Panc1 (cell line): ENCODE data around the gene SEBOX. TPM values are rescaled to one million over a fixed set of nuclear protein-coding genes. Genes with fewer than 3 reads are reported as not detected.

Experiments
- ATAC-seq: fragments of 200-7000 bp; cut with Tn5 transposase; 2 replicates; pipeline ENCODE4 v1.9.1; 2020; ENCODE audit warnings: mild to moderate bottlenecking, moderate library complexity
- BruUV-seq: library from RNA; stranded (reverse); fragments of 400-500 nt; replicated peaks from 2 replicates; lab custom pipeline; 2021; lab: Mats Ljungman, UMichigan
- CTCF ChIA-PET: fragments of 300-600 bp; sonication (Branson Sonifier 250); formaldehyde crosslinking; loops from one replicate; lab custom pipeline; 2022; ENCODE audit warnings: antibody characterized with exemption; lab: Charles Lee
- POLR2A ChIA-PET: fragments of 300-600 bp; sonication (Branson Sonifier 250); formaldehyde crosslinking; loops from one replicate; lab custom pipeline; 2022; ENCODE audit warnings: antibody characterized with exemption; lab: Charles Lee
- DNase-seq: peaks from one replicate; pipeline ENCODE4 v3.0.0-alpha.2; 2010; ENCODE audit warnings: low read depth, low spot score
- H3K27ac ChIP-seq: 2 replicates; pipeline ENCODE4 v1.5.1; 2011; ENCODE audit warnings: mild to moderate bottlenecking, low read length, inconsistent platforms
- H3K27me3 ChIP-seq: fragments of 200-500 bp; sonication (Bioruptor generic); 2 replicates; pipeline ENCODE4 v1.6.0; 2014; ENCODE audit warnings: low read length, inconsistent platforms; ENCODE audit not compliant: control insufficient read depth, insufficient read depth
- H3K36me3 ChIP-seq: fragments of 200-500 bp; sonication (Bioruptor generic); 2 replicates; pipeline ENCODE4 v1.5.1; 2014; ENCODE audit warnings: inconsistent platforms, mild to moderate bottlenecking, low read length, moderate library complexity; ENCODE audit not compliant: control insufficient read depth, insufficient read depth
- H3K4me1 ChIP-seq: 2 replicates; pipeline ENCODE4 v1.5.1; 2011; ENCODE audit warnings: inconsistent platforms, mild to moderate bottlenecking, low read length, moderate library complexity; ENCODE audit not compliant: control insufficient read depth, insufficient read depth
- H3K4me3 ChIP-seq, 2 experiments: 2 replicates each; pipeline ENCODE4 v1.5.1; 2011 to 2012; ENCODE audit warnings: low read depth in 2 of 2, low read length in 2 of 2, mild to moderate bottlenecking in 2 of 2, inconsistent platforms in 1 of 2, moderate library complexity in 1 of 2
- H3K9me3 ChIP-seq: fragments of 200-500 bp; sonication (Bioruptor generic); 2 replicates; pipeline ENCODE4 v1.5.1; 2014; ENCODE audit warnings: low read depth, mild to moderate bottlenecking, inconsistent platforms, low read length, moderate library complexity; ENCODE audit not compliant: control insufficient read depth, insufficient read depth
- CTCF ChIP-seq: fragments of 450-650 bp; IDR thresholded peaks from 2 replicates; pipeline ENCODE4 v1.5.1; 2017; ENCODE audit warnings: mild to moderate bottlenecking
- POLR2AphosphoS5 ChIP-seq: IDR thresholded peaks from 2 replicates; pipeline ENCODE4 v1.6.1; 2012; ENCODE audit warnings: mild to moderate bottlenecking, low read depth, low read length, moderate library complexity
- REST ChIP-seq, 2 experiments: IDR thresholded peaks; 2 replicates each; pipeline ENCODE4 v1.6.1; 2011 to 2012; ENCODE audit warnings: low read depth in 2 of 2, control low read depth in 1 of 2, low read length in 1 of 2, mild to moderate bottlenecking in 1 of 2, moderate library complexity in 1 of 2; ENCODE audit not compliant: insufficient read depth in 1 of 2
- SIN3A ChIP-seq: IDR thresholded peaks from 2 replicates; pipeline ENCODE4 v1.6.1; 2012; ENCODE audit warnings: low read depth, mild to moderate bottlenecking, low read length, moderate library complexity, borderline replicate concordance; ENCODE audit not compliant: insufficient read depth
- TCF7L2 ChIP-seq: IDR thresholded peaks from 2 replicates; pipeline ENCODE4 v1.6.1; 2011; ENCODE audit warnings: mild to moderate bottlenecking, low read depth, low read length, inconsistent platforms
- in situ Hi-C: cut with HindIII; loops from 2 replicates; pipeline ENCODE4 v1.10.0; 2016; ENCODE audit warnings: low sequenced_read_pairs, low pct_unique_long_range_greater_than_20kb
- intact Hi-C: fragments of 100-400 bp; cut with micrococcal nuclease; formaldehyde crosslinking; loops from one replicate; pipeline ENCODE4 v1.10.0; 2022; ENCODE audit not compliant: unreplicated experiment
- total RNA-seq: library from RNA; stranded (reverse); gene quantifications from one replicate; pipeline ENCODE4 v1.2.1, GENCODE V29; 2021; ENCODE audit not compliant: unreplicated experiment

Gene SEBOX
- total RNA-seq, 1 experiment from 2014 or later: not detected

GRCh38 chr17:28402844-28403243, 37.8 kb upstream of the SEBOX start:
- H3K4me1 ChIP-seq: peaks cover 16% of the 10 kb centered on the region

GRCh38 chr17:28402224-28402630, 37.2 kb upstream of the SEBOX start:
- no peak overlapping the region for H3K4me3 ChIP-seq
- no peaks in the 10 kb centered on the region for H3K27me3 ChIP-seq
- in situ Hi-C loops: no loop called here
- no peak for DNase-seq
- no peak for ATAC-seq
- H3K27ac ChIP-seq: no peak overlapping the region
- no TSS peak for BruUV-seq
- no peaks in the 10 kb centered on the region for H3K36me3 ChIP-seq
- intact Hi-C loops: no loop called here
- ChIA-PET POLR2A (no interaction called here), CTCF (no interaction called here)
- no peaks in the 10 kb centered on the region for H3K9me3 ChIP-seq
- TF ChIP-seq POLR2AphosphoS5: no peak; the same call in 1 of the 2 replicates
- TF ChIP-seq TCF7L2: no peak
- TF ChIP-seq REST (IDR thresholded peaks at IDR 0.05; ENCODE audit: insufficient read depth in 1 of 2, low read depth in 2 of 2, low read length in 1 of 2): no peak
- TF ChIP-seq SIN3A: no peak
- TF ChIP-seq CTCF: no peak
- H3K4me1 ChIP-seq: peaks cover 16% of the 10 kb centered on the region

More at GRCh38 chr17:28402844-28403243, 37.8 kb upstream of the SEBOX start:
- H3K4me3 ChIP-seq: no peak overlapping the region
- no peaks in the 10 kb centered on the region for H3K36me3 ChIP-seq
- in situ Hi-C loops (no loop called here), intact Hi-C loops (no loop called here)
- BruUV-seq: no TSS peak
- no peak overlapping the region for H3K27ac ChIP-seq
- no peaks in the 10 kb centered on the region for H3K27me3 ChIP-seq
- no peaks in the 10 kb centered on the region for H3K9me3 ChIP-seq
- ChIA-PET CTCF (no interaction called here), POLR2A (no interaction called here)
- DNase-seq (no peak), ATAC-seq (no peak)
- no peak for TF ChIP-seq SIN3A
- no peak for TF ChIP-seq TCF7L2
- TF ChIP-seq CTCF: no peak
- no peak for TF ChIP-seq REST (IDR thresholded peaks at IDR 0.05; ENCODE audit: insufficient read depth in 1 of 2, low read depth in 2 of 2, low read length in 1 of 2)
- no peak for TF ChIP-seq POLR2AphosphoS5
